PC-9 (cell line): ENCODE data around the gene YIPF2.

ENCODE experiments used
- CTCF ChIP-seq: fragments of 200-600 bp; sonication (generic); conservative IDR thresholded peaks from 2 replicates; pipeline ENCODE4 v1.6.1; 2017; ENCODE audit warnings: mixed run types, antibody characterized with exemption, mild to moderate bottlenecking, moderate library complexity
- EZH2 ChIP-seq: fragments of 200-600 bp; sonication (generic); IDR thresholded peaks from 2 replicates; pipeline ENCODE4 v1.8.0; 2017; ENCODE audit warnings: antibody characterized with exemption, low read depth

- TF ChIP-seq CTCF (no peak), EZH2 (no peak)
These were observed 20.5 kb downstream of the YIPF2 start for GRCh38 chr19:10907925-10908324.
